GM18867 (cell line): ENCODE data around the gene GDPD3.
"Not testable (repeated sequence)": the region's sequence is repeated elsewhere in the genome, so short reads cannot be mapped to it uniquely, and the experiment has no call there.

Experiments used
- ATAC-seq: cut with Tn5 transposase; IDR thresholded peaks from one replicate; pipeline ENCODE4 v1.9.1; 2021; ENCODE audit warnings: mild to moderate bottlenecking, moderate library complexity; ENCODE audit not compliant: unreplicated experiment

Gene GDPD3

GRCh38 chr16:30125690-30126089 lies 12.4 kb upstream of the GDPD3 start:
- not testable (repeated sequence) for ATAC-seq

- ATAC-seq = no peak
Measured at GRCh38 chr16:30124985-30125379, 11.6 kb upstream of the GDPD3 start.

GRCh38 chr16:30122604-30123160 lies 9.3 kb upstream of the GDPD3 start:
- ATAC-seq = peak; percentile 5

GRCh38 chr16:30121741-30122571 lies 8.6 kb upstream of the GDPD3 start:
- no peak for ATAC-seq

- no peak for ATAC-seq
Measured at GRCh38 chr16:30120340-30121105, 7.2 kb upstream of the GDPD3 start.

- no peak for ATAC-seq
Measured at GRCh38 chr16:30119428-30119827, 6.1 kb upstream of the GDPD3 start.

- no peak for ATAC-seq
Measured at GRCh38 chr16:30117768-30118167, 4.4 kb upstream of the GDPD3 start.

GRCh38 chr16:30116291-30117207 lies 3.2 kb upstream of the GDPD3 start:
- no peak for ATAC-seq

GRCh38 chr16:30115238-30115637 lies 1.9 kb upstream of the GDPD3 start:
- ATAC-seq = no peak

- ATAC-seq = not testable (repeated sequence)
Measured at GRCh38 chr16:30114833-30115232, 1.5 kb upstream of the GDPD3 start.

GRCh38 chr16:30114411-30114810 lies 1.1 kb upstream of the GDPD3 start:
- ATAC-seq = no peak

GRCh38 chr16:30113711-30114333 lies 485 bp upstream of the GDPD3 start:
- no peak for ATAC-seq

- ATAC-seq = no peak
Measured at GRCh38 chr16:30112197-30113030, 923 bp downstream of the GDPD3 start.

GRCh38 chr16:30110661-30111060 lies 2.7 kb downstream of the GDPD3 start:
- ATAC-seq = no peak

- ATAC-seq = no peak
Measured at GRCh38 chr16:30108059-30108850, 5.1 kb downstream of the GDPD3 start.

GRCh38 chr16:30104492-30104891 lies 8.8 kb downstream of the GDPD3 start:
- ATAC-seq = no peak

- ATAC-seq = no peak
Measured at GRCh38 chr16:30104090-30104489, 9.2 kb downstream of the GDPD3 start.

- ATAC-seq = no peak
Measured at GRCh38 chr16:30096862-30097563, 16.3 kb downstream of the GDPD3 start.
